Liver (tissue), 9 donors: ENCODE results near the gene NRF1. TPM values are rescaled to one million over a fixed set of nuclear protein-coding genes. Genes with fewer than 3 reads are reported as not detected.

Source experiments
- DNase-seq: peaks from one replicate; pipeline ENCODE4 v3.0.0-alpha.2; 2017; ENCODE audit warnings: low spot score
- H3K27ac ChIP-seq, 2 donors: one replicate each; pipeline ENCODE4 v1.7.0; 2013; ENCODE audit warnings: inconsistent platforms in 2 of 2, low read length in 2 of 2, control low read depth in 1 of 2, low read depth in 1 of 2, mild to moderate bottlenecking in 1 of 2
- H3K27me3 ChIP-seq, 4 donors: one replicate each; pipeline versions ENCODE4 v1.6.1 to v1.7.0; 2013; ENCODE audit warnings: low read length in 3 of 4, inconsistent platforms in 1 of 4, mild to moderate bottlenecking in 1 of 4, moderate library complexity in 1 of 4; ENCODE audit not compliant: control insufficient read depth in 4 of 4, insufficient read depth in 4 of 4
- H3K36me3 ChIP-seq, 4 donors: one replicate each; pipeline versions ENCODE4 v1.6.1 to v1.7.0; 2013; ENCODE audit warnings: low read length in 3 of 4, mild to moderate bottlenecking in 3 of 4, low read depth in 1 of 4, moderate library complexity in 1 of 4; ENCODE audit not compliant: control insufficient read depth in 4 of 4, insufficient read depth in 3 of 4
- H3K4me1 ChIP-seq, 4 donors: one replicate each; pipeline versions ENCODE4 v1.6.1 to v1.7.0; 2013; ENCODE audit warnings: low read length in 3 of 4, mild to moderate bottlenecking in 3 of 4, moderate library complexity in 1 of 4; ENCODE audit not compliant: control insufficient read depth in 4 of 4, insufficient read depth in 4 of 4
- H3K4me3 ChIP-seq, 3 donors: one replicate each; pipeline versions ENCODE4 v1.6.1 to v1.7.0; 2013; ENCODE audit warnings: low read length in 3 of 3, control low read depth in 1 of 3, low read depth in 1 of 3, mild to moderate bottlenecking in 1 of 3
- H3K9ac ChIP-seq, 2 donors: one replicate each; pipeline ENCODE4 v1.7.0; 2013; ENCODE audit warnings: low read length in 2 of 2, mild to moderate bottlenecking in 2 of 2, moderate library complexity in 2 of 2, control low read depth in 1 of 2, low read depth in 1 of 2
- H3K9me3 ChIP-seq, 4 donors: one replicate each; pipeline versions ENCODE4 v1.6.1 to v1.7.0; 2013; ENCODE audit warnings: low read length in 3 of 4; ENCODE audit not compliant: control insufficient read depth in 4 of 4
- CTCF ChIP-seq: fragments of 150-350 bp; IDR thresholded peaks from 2 replicates; pipeline ENCODE4 v1.5.1; 2017; ENCODE audit warnings: improper control_type of control experiment, low read depth, low read length; ENCODE audit not compliant: missing input control
- EGR1 ChIP-seq, 2 donors: IDR thresholded peaks; 2 replicates each; pipeline ENCODE4 v1.6.1; 2016 to 2018; ENCODE audit warnings: antibody characterized with exemption in 2 of 2, low read depth in 2 of 2
- FOXA1 ChIP-seq: IDR thresholded peaks from 2 replicates; pipeline ENCODE4 v1.6.1; 2016; ENCODE audit warnings: antibody characterized with exemption
- FOXA2 ChIP-seq: IDR thresholded peaks from 2 replicates; pipeline ENCODE4 v1.6.1; 2016; ENCODE audit warnings: antibody characterized with exemption
- GABPA ChIP-seq, 2 donors: IDR thresholded peaks in 1 of 2; conservative IDR thresholded peaks in 1 of 2; 2 replicates each; pipeline ENCODE4 v1.6.1; 2016; ENCODE audit warnings: antibody characterized with exemption in 2 of 2, mild to moderate bottlenecking in 1 of 2, moderate library complexity in 1 of 2
- HNF4A ChIP-seq, 2 donors: conservative IDR thresholded peaks; 2 replicates each; pipeline ENCODE4 v1.6.1; 2016; ENCODE audit warnings: antibody characterized with exemption in 2 of 2, mild to moderate bottlenecking in 2 of 2
- HNF4G ChIP-seq: IDR thresholded peaks from 2 replicates; pipeline ENCODE4 v1.6.1; 2016; ENCODE audit warnings: antibody characterized with exemption
- JUND ChIP-seq, 2 donors: IDR thresholded peaks; 2 replicates each; pipeline ENCODE4 v1.6.1; 2016; ENCODE audit warnings: antibody characterized with exemption in 2 of 2
- MAX ChIP-seq: IDR thresholded peaks from 2 replicates; pipeline ENCODE4 v1.6.1; 2016; ENCODE audit warnings: antibody characterized with exemption
- NR2F2 ChIP-seq: IDR thresholded peaks from 2 replicates; pipeline ENCODE4 v1.6.1; 2016; ENCODE audit warnings: antibody characterized with exemption
- RAD21 ChIP-seq, 2 donors: IDR thresholded peaks; 2 replicates each; pipeline ENCODE4 v1.6.1; 2016; ENCODE audit warnings: antibody characterized with exemption in 2 of 2, mild to moderate bottlenecking in 2 of 2
- RXRA ChIP-seq, 2 donors: IDR thresholded peaks; 2 replicates each; pipeline ENCODE4 v1.6.1; 2017 to 2018; ENCODE audit warnings: antibody characterized with exemption in 2 of 2, mild to moderate bottlenecking in 1 of 2
- SP1 ChIP-seq: IDR thresholded peaks from 2 replicates; pipeline ENCODE4 v1.6.1; 2018; ENCODE audit warnings: antibody characterized with exemption, mild to moderate bottlenecking
- TAF1 ChIP-seq: conservative IDR thresholded peaks from 2 replicates; pipeline ENCODE4 v1.6.1; 2016; ENCODE audit warnings: antibody characterized with exemption, mild to moderate bottlenecking
- YY1 ChIP-seq: IDR thresholded peaks from 2 replicates; pipeline ENCODE4 v1.6.1; 2016; ENCODE audit warnings: antibody characterized with exemption, mild to moderate bottlenecking
- WGBS: extraction: QIAGEN DNeasy Blood & Tissue Kit; methylation state at CpG from one replicate; pipeline ENCODE4 v1.1.7; 2013; 5-methylcytosine and 5-hydroxymethylcytosine counted together
- polyA plus RNA-seq, 2 donors: library from polyadenylated mRNA; stranded (reverse) in 1 of 2; unstranded in 1 of 2; fragments of 200-250 nt in 1 of 2; fragments of >200 nt in 1 of 2; fragmentation: Nextera tagmentation in 1 of 2; extraction: Ambion mirVana in 1 of 2; gene quantifications; one replicate each; pipeline versions ENCODE4 v1.2.1 to v1.2.3, GENCODE V29; 2013 to 2015
- total RNA-seq, 2 donors: library from RNA; depleted of rRNA; stranded (reverse); fragments of >200 nt; gene quantifications; one replicate each; pipeline ENCODE4 v1.2.3, GENCODE V29; 2014
- TF ChIP-seq, protein P1 (sequence below): IDR thresholded peaks from 2 replicates; pipeline ENCODE4 v1.6.1; 2016; ENCODE audit warnings: antibody characterized with exemption
- TF ChIP-seq, protein P2 (sequence below): IDR thresholded peaks from 2 replicates; pipeline ENCODE4 v1.6.1; 2016; ENCODE audit warnings: antibody characterized with exemption, mild to moderate bottlenecking
- TF ChIP-seq, protein P3 (sequence below): IDR thresholded peaks from 2 replicates; pipeline ENCODE4 v1.6.1; 2016; ENCODE audit warnings: antibody characterized with exemption
- donor health status: healthy.
- donor health status: healthy.
- donor health status: healthy.
- donor health status: healthy.
- donor health status: healthy.

The NRF1 gene
- total and polyA plus RNA-seq, 4 donors: 1.3 to 14.8 (median 5.3) TPM

DNA sequence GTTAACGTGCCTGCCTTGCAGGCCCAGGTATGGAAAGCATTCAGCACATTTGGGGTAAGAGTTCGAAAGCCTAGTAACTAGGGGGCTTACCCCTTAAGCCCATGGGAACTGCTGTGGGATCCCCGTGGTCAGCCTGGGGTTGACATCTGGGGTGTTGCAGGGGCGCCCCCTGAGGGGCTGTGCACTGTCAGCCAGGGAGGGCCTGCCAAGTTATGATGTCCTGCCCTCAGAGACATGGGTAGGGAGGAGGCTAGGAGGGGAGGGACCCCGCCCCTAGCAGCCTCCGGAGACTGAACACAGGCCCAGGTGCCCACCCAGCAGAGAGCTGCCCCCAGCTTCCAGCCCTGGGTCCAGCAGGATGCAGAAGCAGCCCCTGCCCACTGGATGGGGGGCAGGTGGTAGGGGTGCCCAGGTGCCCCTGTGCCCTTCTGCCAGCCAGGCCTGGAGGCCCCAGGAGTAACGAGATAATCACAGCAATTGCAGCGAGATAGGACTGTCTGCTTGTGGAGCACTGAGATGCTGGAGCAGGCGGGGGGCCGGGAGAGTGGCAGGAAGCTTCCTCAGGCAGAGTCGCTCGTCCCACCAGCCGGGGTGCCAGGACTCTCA, 187.9 kb downstream of the NRF1 start:
- TF ChIP-seq SP1 (no peak), FOXA2 (no peak), YY1 (no peak), MAX (no peak), TAF1 (no peak), GABPA (IDR thresholded peaks at IDR 0.05 in 1 of 2, conservative IDR thresholded peaks at IDR 0.05 in 1 of 2) (no peak), NR2F2 (no peak), CTCF (no peak), RAD21 (IDR thresholded peaks at IDR 0.05) (no peak), FOXA1 (no peak), RXRA (IDR thresholded peaks at IDR 0.05) (no peak), HNF4G (no peak), HNF4A (conservative IDR thresholded peaks at IDR 0.05) (no peak), JUND (IDR thresholded peaks at IDR 0.05) (no peak), EGR1 (IDR thresholded peaks at IDR 0.05; ENCODE audit: low read depth in 2 of 2) (no peak)
- TF ChIP-seq, protein P1, sequence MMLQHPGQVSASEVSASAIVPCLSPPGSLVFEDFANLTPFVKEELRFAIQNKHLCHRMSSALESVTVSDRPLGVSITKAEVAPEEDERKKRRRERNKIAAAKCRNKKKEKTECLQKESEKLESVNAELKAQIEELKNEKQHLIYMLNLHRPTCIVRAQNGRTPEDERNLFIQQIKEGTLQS: no peak
- TF ChIP-seq, protein P2, sequence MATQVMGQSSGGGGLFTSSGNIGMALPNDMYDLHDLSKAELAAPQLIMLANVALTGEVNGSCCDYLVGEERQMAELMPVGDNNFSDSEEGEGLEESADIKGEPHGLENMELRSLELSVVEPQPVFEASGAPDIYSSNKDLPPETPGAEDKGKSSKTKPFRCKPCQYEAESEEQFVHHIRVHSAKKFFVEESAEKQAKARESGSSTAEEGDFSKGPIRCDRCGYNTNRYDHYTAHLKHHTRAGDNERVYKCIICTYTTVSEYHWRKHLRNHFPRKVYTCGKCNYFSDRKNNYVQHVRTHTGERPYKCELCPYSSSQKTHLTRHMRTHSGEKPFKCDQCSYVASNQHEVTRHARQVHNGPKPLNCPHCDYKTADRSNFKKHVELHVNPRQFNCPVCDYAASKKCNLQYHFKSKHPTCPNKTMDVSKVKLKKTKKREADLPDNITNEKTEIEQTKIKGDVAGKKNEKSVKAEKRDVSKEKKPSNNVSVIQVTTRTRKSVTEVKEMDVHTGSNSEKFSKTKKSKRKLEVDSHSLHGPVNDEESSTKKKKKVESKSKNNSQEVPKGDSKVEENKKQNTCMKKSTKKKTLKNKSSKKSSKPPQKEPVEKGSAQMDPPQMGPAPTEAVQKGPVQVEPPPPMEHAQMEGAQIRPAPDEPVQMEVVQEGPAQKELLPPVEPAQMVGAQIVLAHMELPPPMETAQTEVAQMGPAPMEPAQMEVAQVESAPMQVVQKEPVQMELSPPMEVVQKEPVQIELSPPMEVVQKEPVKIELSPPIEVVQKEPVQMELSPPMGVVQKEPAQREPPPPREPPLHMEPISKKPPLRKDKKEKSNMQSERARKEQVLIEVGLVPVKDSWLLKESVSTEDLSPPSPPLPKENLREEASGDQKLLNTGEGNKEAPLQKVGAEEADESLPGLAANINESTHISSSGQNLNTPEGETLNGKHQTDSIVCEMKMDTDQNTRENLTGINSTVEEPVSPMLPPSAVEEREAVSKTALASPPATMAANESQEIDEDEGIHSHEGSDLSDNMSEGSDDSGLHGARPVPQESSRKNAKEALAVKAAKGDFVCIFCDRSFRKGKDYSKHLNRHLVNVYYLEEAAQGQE: no peak
- TF ChIP-seq, protein P3, sequence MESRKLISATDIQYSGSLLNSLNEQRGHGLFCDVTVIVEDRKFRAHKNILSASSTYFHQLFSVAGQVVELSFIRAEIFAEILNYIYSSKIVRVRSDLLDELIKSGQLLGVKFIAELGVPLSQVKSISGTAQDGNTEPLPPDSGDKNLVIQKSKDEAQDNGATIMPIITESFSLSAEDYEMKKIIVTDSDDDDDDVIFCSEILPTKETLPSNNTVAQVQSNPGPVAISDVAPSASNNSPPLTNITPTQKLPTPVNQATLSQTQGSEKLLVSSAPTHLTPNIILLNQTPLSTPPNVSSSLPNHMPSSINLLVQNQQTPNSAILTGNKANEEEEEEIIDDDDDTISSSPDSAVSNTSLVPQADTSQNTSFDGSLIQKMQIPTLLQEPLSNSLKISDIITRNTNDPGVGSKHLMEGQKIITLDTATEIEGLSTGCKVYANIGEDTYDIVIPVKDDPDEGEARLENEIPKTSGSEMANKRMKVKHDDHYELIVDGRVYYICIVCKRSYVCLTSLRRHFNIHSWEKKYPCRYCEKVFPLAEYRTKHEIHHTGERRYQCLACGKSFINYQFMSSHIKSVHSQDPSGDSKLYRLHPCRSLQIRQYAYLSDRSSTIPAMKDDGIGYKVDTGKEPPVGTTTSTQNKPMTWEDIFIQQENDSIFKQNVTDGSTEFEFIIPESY: no peak
- H3K27ac ChIP-seq: no peak overlapping the region
- no peaks in the 10 kb centered on the region for H3K9me3 ChIP-seq
- 83% methylated on average over 13 of the region's 13 CpGs for WGBS
- no peaks in the 10 kb centered on the region for H3K36me3 ChIP-seq
- no peaks in the 10 kb centered on the region for H3K4me1 ChIP-seq
- no peak for DNase-seq
- H3K9ac ChIP-seq: no peak overlapping the region
- no peaks in the 10 kb centered on the region for H3K27me3 ChIP-seq
- H3K4me3 ChIP-seq: no peak overlapping the region
